NB4 (cell line): Measurements from ENCODE around the gene KRT36.

Experiments
- MYC ChIP-seq: IDR thresholded peaks from 2 replicates; pipeline ENCODE4 v1.6.1; 2011; ENCODE audit warnings: low read depth, low read length
- POLR2A ChIP-seq: IDR thresholded peaks from 2 replicates; pipeline ENCODE4 v1.6.1; 2011; ENCODE audit warnings: mild to moderate bottlenecking; ENCODE audit not compliant: insufficient read length; ENCODE audit errors: extremely low read depth
- TF ChIP-seq, protein P1 (sequence below): IDR thresholded peaks from one replicate; pipeline ENCODE4 v1.5.1; 2012; ENCODE audit warnings: low read depth, low read length
- TF ChIP-seq, protein P2 (sequence below): IDR thresholded peaks from 2 replicates; pipeline ENCODE4 v1.6.1; 2011; ENCODE audit warnings: low read depth, low read length

DNA sequence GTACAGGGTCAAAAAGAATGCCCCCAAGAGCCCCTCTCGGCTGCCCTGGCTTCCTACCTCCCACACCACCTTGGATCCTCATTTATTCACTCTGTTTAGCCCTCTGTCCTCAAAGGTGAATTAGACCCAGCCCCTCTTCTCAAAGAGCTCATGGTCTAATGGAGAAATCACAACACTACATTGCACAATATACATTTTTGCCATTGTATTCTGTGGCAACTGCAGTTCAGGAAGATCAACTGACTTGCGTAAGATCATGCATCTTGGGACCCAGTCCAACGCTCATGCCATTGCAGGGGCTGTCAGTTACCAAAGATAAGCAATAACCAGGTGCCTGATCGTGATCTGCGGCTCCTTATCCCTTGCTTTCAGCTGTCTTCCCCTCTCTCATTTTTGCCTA is 50.3 kb downstream of the KRT36 start:
- TF ChIP-seq POLR2A, result no peak
- TF ChIP-seq, protein P1, sequence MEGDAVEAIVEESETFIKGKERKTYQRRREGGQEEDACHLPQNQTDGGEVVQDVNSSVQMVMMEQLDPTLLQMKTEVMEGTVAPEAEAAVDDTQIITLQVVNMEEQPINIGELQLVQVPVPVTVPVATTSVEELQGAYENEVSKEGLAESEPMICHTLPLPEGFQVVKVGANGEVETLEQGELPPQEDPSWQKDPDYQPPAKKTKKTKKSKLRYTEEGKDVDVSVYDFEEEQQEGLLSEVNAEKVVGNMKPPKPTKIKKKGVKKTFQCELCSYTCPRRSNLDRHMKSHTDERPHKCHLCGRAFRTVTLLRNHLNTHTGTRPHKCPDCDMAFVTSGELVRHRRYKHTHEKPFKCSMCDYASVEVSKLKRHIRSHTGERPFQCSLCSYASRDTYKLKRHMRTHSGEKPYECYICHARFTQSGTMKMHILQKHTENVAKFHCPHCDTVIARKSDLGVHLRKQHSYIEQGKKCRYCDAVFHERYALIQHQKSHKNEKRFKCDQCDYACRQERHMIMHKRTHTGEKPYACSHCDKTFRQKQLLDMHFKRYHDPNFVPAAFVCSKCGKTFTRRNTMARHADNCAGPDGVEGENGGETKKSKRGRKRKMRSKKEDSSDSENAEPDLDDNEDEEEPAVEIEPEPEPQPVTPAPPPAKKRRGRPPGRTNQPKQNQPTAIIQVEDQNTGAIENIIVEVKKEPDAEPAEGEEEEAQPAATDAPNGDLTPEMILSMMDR, result no peak
- TF ChIP-seq MYC, result no peak
- TF ChIP-seq, protein P2, sequence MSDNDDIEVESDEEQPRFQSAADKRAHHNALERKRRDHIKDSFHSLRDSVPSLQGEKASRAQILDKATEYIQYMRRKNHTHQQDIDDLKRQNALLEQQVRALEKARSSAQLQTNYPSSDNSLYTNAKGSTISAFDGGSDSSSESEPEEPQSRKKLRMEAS, result no peak
